Natural killer cell (primary cell): ENCODE measurements around the gene TAF6. TPM values are rescaled to one million over a fixed set of nuclear protein-coding genes. Genes with fewer than 3 reads are reported as not detected.

Source experiments
- ATAC-seq, 3 donors: fragments of 150-1000 bp in 2 of 3; fragments of 200-7000 bp in 1 of 3; cut with Tn5 transposase; 1 replicate in 1 of 3; 2 replicates in 2 of 3; pipeline ENCODE4 v1.10.0; 2021; ENCODE audit warnings: mild to moderate bottlenecking in 2 of 3, moderate library complexity in 2 of 3
- DNase-seq, 2 donors: peaks; one replicate each; pipeline versions ENCODE4 v3.0.0 to v3.0.0-alpha.2; 2013 to 2021; ENCODE audit warnings: mixed read lengths in 1 of 2
- H3K27ac ChIP-seq: one replicate; pipeline ENCODE4 v1.5.1; 2013; ENCODE audit warnings: mild to moderate bottlenecking, low read length
- H3K27me3 ChIP-seq: one replicate; pipeline ENCODE4 v1.6.1; 2013; ENCODE audit warnings: low read length; ENCODE audit not compliant: control insufficient read depth, insufficient read depth
- H3K36me3 ChIP-seq: one replicate; pipeline ENCODE4 v1.6.1; 2013; ENCODE audit warnings: low read length; ENCODE audit not compliant: control insufficient read depth, insufficient read depth
- H3K4me1 ChIP-seq: one replicate; pipeline ENCODE4 v1.6.1; 2013; ENCODE audit warnings: low read length; ENCODE audit not compliant: control insufficient read depth, insufficient read depth
- H3K4me3 ChIP-seq: one replicate; pipeline ENCODE4 v1.5.1; 2013; ENCODE audit warnings: low read length
- H3K9me3 ChIP-seq: one replicate; pipeline ENCODE4 v1.6.1; 2013; ENCODE audit warnings: low read length; ENCODE audit not compliant: control insufficient read depth, insufficient read depth
- H3K27ac Mint-ChIP-seq, 2 donors: one replicate each; pipeline ENCODE4 v1.8.0; 2022; ENCODE audit warnings: mild to moderate bottlenecking in 2 of 2, mixed read lengths in 2 of 2, moderate library complexity in 1 of 2
- H3K27me3 Mint-ChIP-seq, 2 donors: one replicate each; pipeline ENCODE4 v1.8.0; 2022; ENCODE audit warnings: low read depth in 2 of 2, mixed read lengths in 2 of 2
- H3K36me3 Mint-ChIP-seq: one replicate; pipeline ENCODE4 v1.8.0; 2022; ENCODE audit warnings: mixed read lengths
- H3K4me1 Mint-ChIP-seq, 2 donors: one replicate each; pipeline ENCODE4 v1.8.0; 2022; ENCODE audit warnings: mixed read lengths in 2 of 2
- H3K4me3 Mint-ChIP-seq: one replicate; pipeline ENCODE4 v1.8.0; 2022; ENCODE audit warnings: mild to moderate bottlenecking, moderate library complexity, mixed read lengths
- H3K9me3 Mint-ChIP-seq, 2 donors: one replicate each; pipeline ENCODE4 v1.8.0; 2022; ENCODE audit warnings: mixed read lengths in 2 of 2
- CTCF ChIP-seq: fragments of 200-600 bp; IDR thresholded peaks from one replicate; pipeline ENCODE4 v1.8.0; 2022; ENCODE audit warnings: antibody characterized with exemption
- WGBS: methylation state at CpG from one replicate; pipeline ENCODE4 v1.1.7; 2013; ENCODE audit warnings: missing lambda C conversion rate; ENCODE audit not compliant: insufficient coverage; 5-methylcytosine and 5-hydroxymethylcytosine counted together
- intact Hi-C: fragments of 100-400 bp; cut with micrococcal nuclease; formaldehyde crosslinking; loops from one replicate; pipeline ENCODE4 v1.14.2; 2022
- total RNA-seq, 4 donors: library from RNA; stranded (reverse); fragments of 120-200 nt in 1 of 4; gene quantifications; one replicate each; pipeline versions ENCODE4 v1.2.3 to v1.2.4, GENCODE V29; 2013 to 2022

TAF6 gene
- total RNA-seq, 3 donors from 2014 or later (not counting 1 experiment from before 2014, with no cell fraction given): 42.2 to 56.8 (median 47.9) TPM

GRCh38 chr7:100137851-100138760 is 18.9 kb upstream of the TAF6 start:
- H3K4me3 Mint-ChIP-seq: no peak overlapping the region
- Histone ChIP-seq H3K9me3 (no peaks in the 10 kb centered on the region), H3K36me3 (no peaks in the 10 kb centered on the region), H3K27me3 (no peaks in the 10 kb centered on the region), H3K4me3 (no peak overlapping the region), H3K4me1 (no peaks in the 10 kb centered on the region), H3K27ac (no peak overlapping the region)
- no peak overlapping the region for H3K27ac Mint-ChIP-seq
- intact Hi-C loops: no loop called here
- ATAC-seq (no peak), DNase-seq (peak in 1 of 2 donors; percentile 33)
- TF ChIP-seq CTCF: no peak
- H3K27me3 Mint-ChIP-seq: peaks cover 0 to 9% of the 10 kb centered on the region in 2 donors
- 74% methylated on average over 12 of the region's 13 CpGs for WGBS
- H3K9me3 Mint-ChIP-seq: no peaks in the 10 kb centered on the region
- H3K36me3 Mint-ChIP-seq: no peaks in the 10 kb centered on the region
- H3K4me1 Mint-ChIP-seq: no peaks in the 10 kb centered on the region

GRCh38 chr7:100132697-100133151 is 13.6 kb upstream of the TAF6 start:
- Histone ChIP-seq H3K4me1 (peaks cover 12% of the 10 kb centered on the region), H3K4me3 (no peak overlapping the region), H3K27me3 (no peaks in the 10 kb centered on the region), H3K27ac (no peak overlapping the region), H3K36me3 (no peaks in the 10 kb centered on the region), H3K9me3 (no peaks in the 10 kb centered on the region)
- 29% methylated on average over 3 of the region's 3 CpGs for WGBS
- Mint-ChIP-seq H3K9me3 (no peaks in the 10 kb centered on the region), H3K27ac (no peak overlapping the region), H3K36me3 (no peaks in the 10 kb centered on the region), H3K4me1 (peaks cover 9 to 20% of the 10 kb centered on the region in 2 donors), H3K27me3 (peaks cover 0 to 7% of the 10 kb centered on the region in 2 donors), H3K4me3 (no peak overlapping the region)
- TF ChIP-seq CTCF: peak; percentile 79
- intact Hi-C loops: loop anchor here (2.0 to 5.0 kb wide), 3 partner anchors 85 to 276 kb away; partner anchors contain the start of gene PVRIG
- peak; percentile 44 to 84 for DNase-seq
- peak; percentile 81 to 84 (median 83) for ATAC-seq

- Histone ChIP-seq H3K27me3 (no peaks in the 10 kb centered on the region), H3K4me3 (no peak overlapping the region), H3K36me3 (no peaks in the 10 kb centered on the region), H3K4me1 (peaks cover 13% of the 10 kb centered on the region), H3K9me3 (no peaks in the 10 kb centered on the region), H3K27ac (no peak overlapping the region)
- H3K27ac Mint-ChIP-seq: no peak overlapping the region
- intact Hi-C loops: loop anchor here (2.0 to 5.0 kb wide), 3 partner anchors 85 to 277 kb away; partner anchors contain the start of gene PVRIG
- no peaks in the 10 kb centered on the region for H3K9me3 Mint-ChIP-seq
- H3K27me3 Mint-ChIP-seq: peaks cover 0 to 7% of the 10 kb centered on the region in 2 donors
- no peak for ATAC-seq
- no peak for DNase-seq
- 56% methylated on average over 5 of the region's 7 CpGs for WGBS
- no peaks in the 10 kb centered on the region for H3K36me3 Mint-ChIP-seq
- H3K4me3 Mint-ChIP-seq: no peak overlapping the region
- TF ChIP-seq CTCF: no peak
- peaks cover 9 to 20% of the 10 kb centered on the region in 2 donors for H3K4me1 Mint-ChIP-seq
Observed at GRCh38 chr7:100132126-100132525, 13.0 kb upstream of the TAF6 start.
